ENCODE results near the gene ZMYND12. TPM values are rescaled to one million over a fixed set of nuclear protein-coding genes. Genes with fewer than 3 reads are reported as not detected.

The ZMYND12 gene
- total RNA-seq, 1 donor from 2014 or later, result 0.46 TPM

DNA sequence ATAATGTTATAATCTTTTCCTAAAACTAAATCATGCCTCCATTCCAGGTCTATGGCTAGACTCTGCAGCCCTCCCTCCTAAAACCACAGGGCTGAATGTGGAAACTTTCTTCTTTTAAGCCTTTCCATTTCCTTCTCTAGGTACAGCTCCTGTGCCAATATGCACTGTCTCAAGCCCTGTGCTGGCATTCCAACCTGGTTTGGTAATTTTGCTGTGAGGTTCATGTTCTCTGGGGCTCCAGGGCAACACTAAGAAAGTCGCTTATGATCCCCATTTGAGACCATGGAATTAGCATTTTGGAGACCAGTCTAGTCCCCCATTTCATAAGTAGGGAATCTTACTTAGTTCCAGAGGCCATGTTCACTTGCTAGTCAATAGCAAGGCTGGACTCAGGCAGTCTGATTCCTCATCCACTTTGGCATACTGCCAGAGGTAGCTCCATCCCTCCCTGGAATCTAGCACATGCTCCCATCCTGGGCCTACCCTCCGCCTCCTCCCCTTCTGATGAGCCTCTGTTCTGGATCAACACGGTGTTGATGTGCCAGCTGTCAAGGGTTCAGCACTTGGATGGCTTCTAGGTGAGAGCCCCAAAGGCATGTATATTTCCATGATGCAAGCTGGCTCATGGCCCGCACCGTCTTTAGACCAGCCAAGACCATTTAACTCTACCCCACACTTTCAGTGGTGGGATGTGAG is 36.5 kb downstream of the ZMYND12 start:
- no peak overlapping the region for H3K4me3 ChIP-seq (ENCODE audit: low read depth, low read length)
- TF ChIP-seq, protein P1, sequence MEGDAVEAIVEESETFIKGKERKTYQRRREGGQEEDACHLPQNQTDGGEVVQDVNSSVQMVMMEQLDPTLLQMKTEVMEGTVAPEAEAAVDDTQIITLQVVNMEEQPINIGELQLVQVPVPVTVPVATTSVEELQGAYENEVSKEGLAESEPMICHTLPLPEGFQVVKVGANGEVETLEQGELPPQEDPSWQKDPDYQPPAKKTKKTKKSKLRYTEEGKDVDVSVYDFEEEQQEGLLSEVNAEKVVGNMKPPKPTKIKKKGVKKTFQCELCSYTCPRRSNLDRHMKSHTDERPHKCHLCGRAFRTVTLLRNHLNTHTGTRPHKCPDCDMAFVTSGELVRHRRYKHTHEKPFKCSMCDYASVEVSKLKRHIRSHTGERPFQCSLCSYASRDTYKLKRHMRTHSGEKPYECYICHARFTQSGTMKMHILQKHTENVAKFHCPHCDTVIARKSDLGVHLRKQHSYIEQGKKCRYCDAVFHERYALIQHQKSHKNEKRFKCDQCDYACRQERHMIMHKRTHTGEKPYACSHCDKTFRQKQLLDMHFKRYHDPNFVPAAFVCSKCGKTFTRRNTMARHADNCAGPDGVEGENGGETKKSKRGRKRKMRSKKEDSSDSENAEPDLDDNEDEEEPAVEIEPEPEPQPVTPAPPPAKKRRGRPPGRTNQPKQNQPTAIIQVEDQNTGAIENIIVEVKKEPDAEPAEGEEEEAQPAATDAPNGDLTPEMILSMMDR (IDR thresholded peaks at IDR 0.05; ENCODE audit: insufficient read depth, low read length, poor library complexity, severe bottlenecking), result no peak
- no peak for DNase-seq (ENCODE audit: low read depth)
- peaks cover 2% of the 10 kb centered on the region for H3K27me3 ChIP-seq (ENCODE audit: control insufficient read depth, insufficient read depth, low read length)
- H3K36me3 ChIP-seq (ENCODE audit: control insufficient read depth, insufficient read depth, low read length), result no peaks in the 10 kb centered on the region

DNA sequence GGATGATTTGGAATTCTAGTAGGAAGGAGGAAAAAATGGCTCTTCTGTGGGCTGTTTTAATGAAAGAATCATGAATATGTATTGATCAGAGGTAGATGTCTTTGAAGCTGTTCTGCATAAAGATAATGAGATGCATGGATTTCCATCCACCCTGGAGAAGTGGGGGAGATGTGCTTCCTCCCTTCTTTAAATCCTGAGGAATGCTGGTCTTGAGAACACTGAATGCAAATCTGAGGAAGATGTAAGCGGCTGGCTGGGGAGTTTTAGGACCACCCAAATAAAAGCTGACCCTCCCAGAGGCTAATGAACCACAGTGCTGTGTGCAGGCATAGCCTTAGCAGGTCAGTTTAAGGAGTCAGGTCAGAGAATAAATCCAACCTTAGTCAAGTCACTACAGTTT is 37.3 kb downstream of the ZMYND12 start:
- no peak overlapping the region for H3K4me3 ChIP-seq (ENCODE audit: low read depth, low read length)
- TF ChIP-seq, protein P1 (IDR thresholded peaks at IDR 0.05; ENCODE audit: insufficient read depth, low read length, poor library complexity, severe bottlenecking), result no peak
- no peaks in the 10 kb centered on the region for H3K36me3 ChIP-seq (ENCODE audit: control insufficient read depth, insufficient read depth, low read length)
- H3K27me3 ChIP-seq (ENCODE audit: control insufficient read depth, insufficient read depth, low read length), result peaks cover 2% of the 10 kb centered on the region
- DNase-seq (ENCODE audit: low read depth), result no peak

DNA sequence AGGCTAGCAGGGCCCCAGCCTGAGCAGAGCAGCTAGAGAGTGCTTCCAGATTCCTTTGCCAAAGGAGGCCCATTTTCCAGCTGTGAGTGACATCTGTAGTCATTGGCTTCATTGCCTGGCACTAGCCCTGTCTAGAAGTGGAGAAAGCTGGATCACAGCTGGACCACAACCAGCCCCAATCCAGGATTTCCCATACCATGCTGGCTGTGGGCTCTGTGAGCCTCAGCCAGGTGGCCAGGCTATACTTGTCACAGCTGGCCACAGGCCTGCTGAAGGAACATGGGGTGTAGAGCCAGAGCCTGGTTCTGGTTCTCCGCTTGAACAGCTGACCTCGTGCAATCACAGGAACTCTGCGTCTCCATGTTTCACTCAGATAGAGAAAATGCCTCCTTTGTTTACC is 38.7 kb downstream of the ZMYND12 start:
- TF ChIP-seq, protein P1 (IDR thresholded peaks at IDR 0.05; ENCODE audit: insufficient read depth, low read length, poor library complexity, severe bottlenecking), result no peak
- Histone ChIP-seq H3K27me3 (ENCODE audit: control insufficient read depth, insufficient read depth, low read length) (no peaks in the 10 kb centered on the region), H3K4me3 (ENCODE audit: low read depth, low read length) (no peak overlapping the region), H3K36me3 (ENCODE audit: control insufficient read depth, insufficient read depth, low read length) (no peaks in the 10 kb centered on the region)
- DNase-seq (ENCODE audit: low read depth), result no peak

DNA sequence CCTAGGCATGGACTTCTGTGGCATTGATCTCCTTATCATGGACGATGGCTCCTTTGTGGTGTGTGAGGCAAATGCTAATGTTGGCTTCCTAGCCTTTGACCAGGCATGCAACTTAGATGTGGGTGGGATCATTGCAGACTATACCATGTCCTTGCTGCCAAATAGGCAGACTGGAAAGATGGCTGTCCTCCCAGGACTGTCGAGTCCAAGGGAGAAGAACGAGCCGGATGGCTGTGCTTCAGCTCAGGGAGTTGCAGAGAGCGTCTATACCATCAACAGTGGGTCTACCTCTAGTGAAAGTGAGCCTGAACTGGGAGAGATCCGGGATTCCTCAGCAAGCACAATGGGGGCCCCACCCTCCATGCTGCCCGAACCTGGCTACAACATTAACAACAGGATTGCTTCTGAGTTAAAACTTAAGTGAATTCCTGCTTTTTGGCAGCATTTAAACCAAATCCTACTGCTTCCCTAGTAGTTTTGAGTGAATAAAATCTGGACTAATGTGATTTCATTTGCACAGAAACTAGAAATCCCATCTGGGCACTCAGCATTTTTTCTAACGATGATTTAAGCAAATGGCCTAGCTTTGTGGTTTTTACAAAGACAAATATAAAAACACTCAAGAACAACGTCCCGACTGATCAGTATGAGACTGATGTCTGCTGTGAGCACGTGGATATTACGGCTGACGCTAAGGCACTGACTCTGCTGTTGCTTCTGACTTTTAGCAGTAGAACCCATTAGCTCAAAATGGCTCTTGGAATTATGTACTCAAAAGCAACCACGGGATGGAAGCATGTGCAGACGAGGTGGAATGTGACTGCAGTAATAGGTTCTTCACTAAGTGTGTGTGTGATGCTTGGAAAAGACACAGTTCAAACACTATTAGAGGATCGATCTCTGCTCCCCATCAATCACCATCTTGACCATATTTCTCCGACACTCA is 41.0 kb downstream of the ZMYND12 start:
- H3K4me3 ChIP-seq (ENCODE audit: low read depth, low read length), result no peak overlapping the region
- no peak for DNase-seq (ENCODE audit: low read depth)
- no peaks in the 10 kb centered on the region for H3K36me3 ChIP-seq (ENCODE audit: control insufficient read depth, insufficient read depth, low read length)
- TF ChIP-seq, protein P1 (IDR thresholded peaks at IDR 0.05; ENCODE audit: insufficient read depth, low read length, poor library complexity, severe bottlenecking), result no peak
- no peaks in the 10 kb centered on the region for H3K27me3 ChIP-seq (ENCODE audit: control insufficient read depth, insufficient read depth, low read length)

DNA sequence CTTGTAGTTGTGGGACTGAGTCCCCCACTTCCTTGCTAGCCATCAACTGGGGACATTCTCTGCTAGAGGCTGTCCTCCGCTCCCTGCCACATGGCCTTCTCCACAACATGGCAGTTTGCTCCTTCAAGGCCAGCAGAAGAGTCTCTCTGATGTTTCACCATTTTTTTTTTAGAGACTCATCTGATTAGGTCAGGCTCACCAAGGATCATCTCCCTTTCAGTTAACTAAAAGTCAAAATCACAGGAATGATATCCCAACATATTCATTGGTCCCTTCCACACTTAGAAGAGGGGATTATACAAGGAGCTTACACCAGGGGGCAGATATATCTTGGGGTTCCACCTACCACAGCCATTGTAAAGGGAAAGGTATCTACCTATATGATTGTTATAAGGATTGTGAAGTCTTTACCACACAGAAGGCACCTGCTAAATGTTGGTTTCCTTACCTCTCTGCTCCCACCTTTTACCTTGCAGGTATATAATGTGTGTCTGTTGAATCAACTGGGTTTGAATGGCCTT is 51.9 kb downstream of the ZMYND12 start:
- H3K4me3 ChIP-seq (ENCODE audit: low read depth, low read length), result no peak overlapping the region
- no peaks in the 10 kb centered on the region for H3K27me3 ChIP-seq (ENCODE audit: control insufficient read depth, insufficient read depth, low read length)
- no peak for DNase-seq (ENCODE audit: low read depth)
- TF ChIP-seq, protein P1 (IDR thresholded peaks at IDR 0.05; ENCODE audit: insufficient read depth, low read length, poor library complexity, severe bottlenecking), result no peak
- H3K36me3 ChIP-seq (ENCODE audit: control insufficient read depth, insufficient read depth, low read length), result no peaks in the 10 kb centered on the region

All from kidney epithelial cell (primary cell).